ENCODE data around the gene BPIFA3. TPM values are rescaled to one million over a fixed set of nuclear protein-coding genes. Genes with fewer than 3 reads are reported as not detected.

Gene BPIFA3
- total RNA-seq, 1 donor from 2014 or later, result not detected

GRCh38 chr20:33251496-33251895 is 34.3 kb downstream of the BPIFA3 start:
- intact Hi-C loops (cut with DNase I), result no loop called here
- TF ChIP-seq CTCF (IDR thresholded peaks at IDR 0.05), result no peak
- Histone ChIP-seq H3K27ac (no peak overlapping the region), H3K36me3 (no peaks in the 10 kb centered on the region), H3K27me3 (no peaks in the 10 kb centered on the region), H3K9me3 (no peaks in the 10 kb centered on the region), H3K4me3 (no peak overlapping the region), H3K4me1 (no peaks in the 10 kb centered on the region)
- no peak for DNase-seq (ENCODE audit: low spot score in 2 of 2)

- Histone ChIP-seq H3K4me3 (no peak overlapping the region), H3K27me3 (no peaks in the 10 kb centered on the region), H3K27ac (no peak overlapping the region), H3K4me1 (no peaks in the 10 kb centered on the region), H3K9me3 (no peaks in the 10 kb centered on the region), H3K36me3 (no peaks in the 10 kb centered on the region)
- no peak for DNase-seq (ENCODE audit: low spot score in 2 of 2)
- intact Hi-C loops (cut with DNase I), result no loop called here
- no peak for TF ChIP-seq CTCF (IDR thresholded peaks at IDR 0.05)
Observed at GRCh38 chr20:33252460-33252859, 35.3 kb downstream of the BPIFA3 start.

GRCh38 chr20:33255005-33255404 is 37.9 kb downstream of the BPIFA3 start:
- intact Hi-C loops (cut with DNase I), result no loop called here
- no peaks in the 10 kb centered on the region for H3K27me3 ChIP-seq
- H3K27ac ChIP-seq, result no peak overlapping the region
- no peak for DNase-seq (ENCODE audit: low spot score in 2 of 2)
- H3K4me3 ChIP-seq, result no peak overlapping the region
- no peaks in the 10 kb centered on the region for H3K36me3 ChIP-seq
- no peaks in the 10 kb centered on the region for H3K9me3 ChIP-seq
- no peak for TF ChIP-seq CTCF (IDR thresholded peaks at IDR 0.05)
- no peaks in the 10 kb centered on the region for H3K4me1 ChIP-seq

- no peaks in the 10 kb centered on the region for H3K27me3 ChIP-seq
- intact Hi-C loops (cut with DNase I), result no loop called here
- H3K4me1 ChIP-seq, result no peaks in the 10 kb centered on the region
- H3K9me3 ChIP-seq, result no peaks in the 10 kb centered on the region
- H3K27ac ChIP-seq, result no peak overlapping the region
- no peak for DNase-seq (ENCODE audit: low spot score in 2 of 2)
- TF ChIP-seq CTCF (IDR thresholded peaks at IDR 0.05), result no peak
- no peak overlapping the region for H3K4me3 ChIP-seq
- H3K36me3 ChIP-seq, result no peaks in the 10 kb centered on the region
Observed at GRCh38 chr20:33257237-33257636, 40.1 kb downstream of the BPIFA3 start.

GRCh38 chr20:33259371-33259770 is 42.2 kb downstream of the BPIFA3 start:
- no peak overlapping the region for H3K27ac ChIP-seq
- intact Hi-C loops (cut with DNase I), result no loop called here
- TF ChIP-seq CTCF (IDR thresholded peaks at IDR 0.05), result no peak
- DNase-seq (ENCODE audit: low spot score in 2 of 2), result no peak
- no peaks in the 10 kb centered on the region for H3K36me3 ChIP-seq
- no peaks in the 10 kb centered on the region for H3K9me3 ChIP-seq
- no peak overlapping the region for H3K4me3 ChIP-seq
- H3K4me1 ChIP-seq, result no peaks in the 10 kb centered on the region
- no peaks in the 10 kb centered on the region for H3K27me3 ChIP-seq

- no peak for DNase-seq (ENCODE audit: low spot score in 2 of 2)
- Histone ChIP-seq H3K27ac (no peak overlapping the region), H3K27me3 (no peaks in the 10 kb centered on the region), H3K4me3 (no peak overlapping the region), H3K4me1 (no peaks in the 10 kb centered on the region), H3K36me3 (no peaks in the 10 kb centered on the region), H3K9me3 (no peaks in the 10 kb centered on the region)
- TF ChIP-seq CTCF (IDR thresholded peaks at IDR 0.05), result no peak
- intact Hi-C loops (cut with DNase I), result no loop called here
Observed at GRCh38 chr20:33261465-33261864, 44.3 kb downstream of the BPIFA3 start.

All from ascending aorta (tissue), 2 donors.